ENCODE measurements around the gene VPS13C.

DNA sequence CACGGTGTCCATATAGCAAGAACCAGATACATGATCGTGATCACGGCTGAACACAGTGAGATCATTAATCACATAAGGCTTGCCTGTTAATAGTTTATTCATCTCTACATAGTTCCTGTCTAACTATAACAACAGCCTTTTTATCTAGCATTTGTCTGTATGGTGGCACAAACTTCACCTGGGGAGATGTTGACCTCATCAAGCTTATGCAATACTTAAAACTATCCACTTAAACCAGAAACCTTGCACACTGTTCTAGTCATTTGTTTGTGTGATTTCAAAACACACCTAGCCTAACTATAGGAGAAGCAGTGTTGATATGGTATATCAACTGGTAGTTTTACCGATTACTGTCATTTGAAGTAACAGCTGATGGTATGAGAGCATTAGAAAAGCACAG is 124.8 kb downstream of the VPS13C start:
- TF ChIP-seq, protein P1, sequence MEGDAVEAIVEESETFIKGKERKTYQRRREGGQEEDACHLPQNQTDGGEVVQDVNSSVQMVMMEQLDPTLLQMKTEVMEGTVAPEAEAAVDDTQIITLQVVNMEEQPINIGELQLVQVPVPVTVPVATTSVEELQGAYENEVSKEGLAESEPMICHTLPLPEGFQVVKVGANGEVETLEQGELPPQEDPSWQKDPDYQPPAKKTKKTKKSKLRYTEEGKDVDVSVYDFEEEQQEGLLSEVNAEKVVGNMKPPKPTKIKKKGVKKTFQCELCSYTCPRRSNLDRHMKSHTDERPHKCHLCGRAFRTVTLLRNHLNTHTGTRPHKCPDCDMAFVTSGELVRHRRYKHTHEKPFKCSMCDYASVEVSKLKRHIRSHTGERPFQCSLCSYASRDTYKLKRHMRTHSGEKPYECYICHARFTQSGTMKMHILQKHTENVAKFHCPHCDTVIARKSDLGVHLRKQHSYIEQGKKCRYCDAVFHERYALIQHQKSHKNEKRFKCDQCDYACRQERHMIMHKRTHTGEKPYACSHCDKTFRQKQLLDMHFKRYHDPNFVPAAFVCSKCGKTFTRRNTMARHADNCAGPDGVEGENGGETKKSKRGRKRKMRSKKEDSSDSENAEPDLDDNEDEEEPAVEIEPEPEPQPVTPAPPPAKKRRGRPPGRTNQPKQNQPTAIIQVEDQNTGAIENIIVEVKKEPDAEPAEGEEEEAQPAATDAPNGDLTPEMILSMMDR (conservative IDR thresholded peaks at IDR 0.05; ENCODE audit: low read depth in 2 of 2), result no peak
- TF ChIP-seq POLR2AphosphoS5 (IDR thresholded peaks at IDR 0.05; ENCODE audit: low read depth), result no peak
- TF ChIP-seq EZH2 (IDR thresholded peaks at IDR 0.05; ENCODE audit: low read depth, unreplicated experiment), result no peak
- no peak for TF ChIP-seq ZNF331 (CRISPR knock-in tag; IDR thresholded peaks at IDR 0.05; ENCODE audit: low read depth)

Data from GM23338 (cell line).